Femur (tissue), 1 donor: ENCODE measurements around the gene KCTD6.
A peak's percentile ranks its signal among the peaks of the same experiment; 100 is the strongest.

Experiments
- DNase-seq: peaks from one replicate; pipeline ENCODE4 v3.0.0-alpha.2; 2017

Gene KCTD6

GRCh38 chr3:58491506-58492402, at the start of gene KCTD6:
Gene KCTD6, plus strand, starts transcription at chr3:58492096. Its CDS starts 6,660 bp downstream, at chr3:58498756.
- peak; percentile 96 for DNase-seq

- no peak for DNase-seq
Observed at GRCh38 chr3:58452176-58452575, 39.7 kb upstream of the KCTD6 start.

GRCh38 chr3:58459160-58459559, 32.7 kb upstream of the KCTD6 start:
- DNase-seq = no peak

- DNase-seq = no peak
Observed at GRCh38 chr3:58462829-58463180, 29.1 kb upstream of the KCTD6 start.

GRCh38 chr3:58463181-58463941, 28.5 kb upstream of the KCTD6 start:
- peak; percentile 58 for DNase-seq

GRCh38 chr3:58463942-58464271, 28.0 kb upstream of the KCTD6 start:
- DNase-seq = no peak

GRCh38 chr3:58464866-58465265, 27.0 kb upstream of the KCTD6 start:
- no peak for DNase-seq

- no peak for DNase-seq
Observed at GRCh38 chr3:58466899-58467563, 24.9 kb upstream of the KCTD6 start.

GRCh38 chr3:58469096-58469495, 22.8 kb upstream of the KCTD6 start:
- DNase-seq = no peak

GRCh38 chr3:58470363-58471024, 21.4 kb upstream of the KCTD6 start:
- no peak for DNase-seq

- no peak for DNase-seq
Observed at GRCh38 chr3:58471025-58471887, 20.6 kb upstream of the KCTD6 start.

GRCh38 chr3:58473275-58473674, 18.6 kb upstream of the KCTD6 start:
- DNase-seq = no peak

GRCh38 chr3:58474348-58474911, 17.5 kb upstream of the KCTD6 start:
- no peak for DNase-seq

- DNase-seq = no peak
Observed at GRCh38 chr3:58474967-58475578, 16.8 kb upstream of the KCTD6 start.

- no peak for DNase-seq
Observed at GRCh38 chr3:58478781-58479180, 13.1 kb upstream of the KCTD6 start.

GRCh38 chr3:58480309-58480708, 11.6 kb upstream of the KCTD6 start:
- no peak for DNase-seq

- no peak for DNase-seq
Observed at GRCh38 chr3:58482917-58483636, 8.8 kb upstream of the KCTD6 start.

- DNase-seq = no peak
Observed at GRCh38 chr3:58484045-58484721, 7.7 kb upstream of the KCTD6 start.

GRCh38 chr3:58484722-58485069, 7.2 kb upstream of the KCTD6 start:
- DNase-seq = no peak

GRCh38 chr3:58485801-58486435, 6.0 kb upstream of the KCTD6 start:
- no peak for DNase-seq
